HCEC 1CT (cell line): ENCODE data around the gene HOXB8.

Source experiments
- DNase-seq: peaks from one replicate; pipeline ENCODE4 v3.0.0-alpha.2; 2017

The HOXB8 gene

DNA sequence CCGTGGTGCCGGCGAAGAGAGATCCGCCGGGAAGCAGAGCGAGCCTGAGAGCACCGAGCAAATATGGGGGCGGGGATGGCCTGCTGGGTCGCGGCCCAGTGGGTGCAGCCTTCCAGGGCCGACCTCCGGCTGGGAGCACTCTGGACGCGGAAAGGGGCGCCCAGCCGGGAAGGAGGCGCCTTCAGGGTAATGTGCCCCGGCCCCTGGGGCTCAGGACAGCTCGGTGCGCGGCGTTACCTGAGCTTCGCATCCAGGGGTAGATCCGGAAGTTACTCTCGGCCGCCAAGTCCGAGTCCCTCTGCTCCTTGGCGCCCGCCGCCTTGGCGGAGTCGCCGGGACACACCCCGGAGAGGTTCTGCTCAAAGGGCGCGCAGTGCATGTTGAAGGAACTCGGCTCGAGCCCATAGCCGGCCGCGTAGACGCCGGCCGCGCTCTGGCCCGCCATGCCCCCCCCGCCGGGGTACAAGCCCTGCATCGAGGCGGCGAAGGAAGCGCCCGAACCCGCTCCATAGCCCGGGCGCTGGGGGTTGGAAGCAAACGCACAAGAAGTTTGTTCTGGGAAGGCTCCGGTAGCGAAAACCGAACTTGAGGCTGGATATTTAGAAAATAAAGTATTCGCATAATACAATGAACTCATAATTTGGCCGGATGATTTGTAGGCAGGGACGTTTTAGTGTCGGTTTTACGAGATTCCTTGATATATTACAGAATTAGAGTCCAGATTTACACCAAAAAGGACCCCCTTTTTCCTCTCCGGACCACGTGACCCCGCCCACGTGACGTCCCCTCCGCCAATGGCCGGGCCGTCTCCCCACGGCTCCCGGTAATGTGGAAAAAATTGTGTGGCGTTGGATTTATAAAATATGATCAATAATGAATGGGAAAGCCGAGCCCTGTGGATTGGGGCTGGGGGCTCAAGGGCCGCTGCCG, 4.5 kb downstream of the HOXB8 start, which contains the start of gene HOXB7:
HOXB7 (minus strand) TSS at position 736 of the 930 bp plus-strand sequence; CDS start at position 637, 99 bp downstream.
- DNase-seq = peak; percentile 66

DNA sequence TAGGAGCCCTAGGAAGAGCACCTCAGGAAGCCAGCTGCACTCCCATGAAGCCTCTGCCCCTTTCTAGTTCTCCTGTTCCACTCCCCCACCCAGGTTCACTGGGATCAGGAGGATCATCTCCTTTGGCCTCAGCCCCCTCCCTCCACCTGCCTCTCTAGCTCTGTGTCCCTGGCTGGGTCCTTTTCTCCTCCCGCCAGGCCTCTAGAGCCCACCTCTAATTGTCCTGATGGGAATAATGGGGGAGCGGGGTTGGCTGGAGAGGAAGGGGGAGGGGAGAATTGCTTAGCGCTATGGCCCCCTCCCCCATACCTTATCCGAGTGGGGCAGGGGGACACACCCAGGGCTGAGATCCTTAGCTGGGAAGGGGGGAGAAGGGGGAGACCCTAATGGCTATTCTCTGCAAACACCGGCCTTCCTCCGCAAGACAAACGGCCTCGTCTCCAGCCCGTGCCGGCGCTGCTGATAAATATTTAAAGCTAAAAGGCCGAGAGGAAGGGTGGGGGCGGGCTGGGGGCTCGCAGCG, 5.3 kb downstream of the HOXB8 start:
- DNase-seq = no peak

DNA sequence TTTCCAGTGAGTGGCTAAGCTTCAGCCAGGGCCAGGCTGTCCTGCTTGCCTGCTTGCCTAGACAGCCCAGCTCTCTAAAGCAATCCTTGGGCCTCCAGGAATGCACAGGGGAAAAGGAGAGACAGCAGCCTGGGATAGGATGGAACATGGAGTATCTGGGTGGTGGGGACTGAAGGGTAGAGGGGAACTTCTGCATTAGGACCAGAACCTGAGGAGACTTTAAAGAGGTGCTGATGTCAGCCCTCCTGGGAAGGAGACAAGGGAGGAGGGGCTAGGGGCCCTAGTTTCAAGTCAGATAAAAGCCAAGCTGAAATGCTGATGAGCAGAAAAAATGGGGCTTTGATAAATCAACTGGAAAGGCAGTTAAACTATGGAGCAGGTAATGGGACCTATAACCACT, 6.1 kb downstream of the HOXB8 start:
- no peak for DNase-seq

DNA sequence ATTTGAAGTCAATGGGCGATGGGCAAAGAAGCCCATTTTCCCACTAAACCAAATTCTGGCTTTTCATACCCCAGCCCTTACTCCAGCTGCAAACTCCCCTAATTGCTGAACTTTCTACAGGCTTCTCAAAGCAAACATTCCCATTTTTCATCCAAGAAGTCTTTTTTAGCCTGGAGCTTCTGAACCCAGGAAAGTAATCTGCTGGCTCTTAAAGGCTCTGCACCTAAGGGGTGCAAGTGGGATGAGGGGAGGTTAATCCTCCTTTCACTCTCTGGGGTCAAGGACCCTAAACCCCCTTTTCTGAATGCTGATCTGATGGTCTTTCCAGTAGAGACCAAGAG, 6.6 kb downstream of the HOXB8 start:
- no peak for DNase-seq

DNA sequence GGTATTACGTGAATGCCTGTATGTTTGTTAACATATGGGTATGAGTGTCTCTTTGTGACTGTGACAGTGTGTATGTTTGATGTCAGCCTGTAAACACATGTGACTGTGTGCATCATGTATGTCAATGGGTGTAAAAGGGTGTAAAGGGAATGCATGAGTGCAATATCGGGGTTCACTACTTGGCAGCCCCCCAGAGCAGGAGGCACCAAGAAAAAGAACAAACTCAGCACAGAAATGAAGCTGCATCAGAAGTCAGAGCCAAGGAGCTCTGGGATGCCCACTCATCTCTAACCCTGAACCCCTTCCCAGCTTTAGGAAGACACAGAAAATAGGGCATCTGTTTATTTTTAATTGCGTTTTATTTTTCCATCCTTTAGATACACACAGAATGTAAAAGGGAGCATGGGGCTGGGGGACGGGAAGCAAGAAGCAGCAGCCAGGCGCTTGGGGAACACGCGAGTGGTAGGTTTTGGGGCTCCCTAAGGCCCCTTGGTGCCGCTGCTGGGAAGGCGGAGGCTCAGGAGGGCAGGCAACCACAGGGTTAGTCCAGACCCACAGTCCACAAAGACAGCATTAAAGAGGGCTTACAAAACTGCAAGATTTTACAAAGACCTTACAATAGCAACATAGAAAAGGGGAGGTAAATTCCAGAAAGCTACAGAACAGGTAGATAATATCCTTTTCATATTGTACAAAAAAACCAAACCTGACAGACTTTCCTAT, 8.0 kb downstream of the HOXB8 start:
- no peak for DNase-seq

DNA sequence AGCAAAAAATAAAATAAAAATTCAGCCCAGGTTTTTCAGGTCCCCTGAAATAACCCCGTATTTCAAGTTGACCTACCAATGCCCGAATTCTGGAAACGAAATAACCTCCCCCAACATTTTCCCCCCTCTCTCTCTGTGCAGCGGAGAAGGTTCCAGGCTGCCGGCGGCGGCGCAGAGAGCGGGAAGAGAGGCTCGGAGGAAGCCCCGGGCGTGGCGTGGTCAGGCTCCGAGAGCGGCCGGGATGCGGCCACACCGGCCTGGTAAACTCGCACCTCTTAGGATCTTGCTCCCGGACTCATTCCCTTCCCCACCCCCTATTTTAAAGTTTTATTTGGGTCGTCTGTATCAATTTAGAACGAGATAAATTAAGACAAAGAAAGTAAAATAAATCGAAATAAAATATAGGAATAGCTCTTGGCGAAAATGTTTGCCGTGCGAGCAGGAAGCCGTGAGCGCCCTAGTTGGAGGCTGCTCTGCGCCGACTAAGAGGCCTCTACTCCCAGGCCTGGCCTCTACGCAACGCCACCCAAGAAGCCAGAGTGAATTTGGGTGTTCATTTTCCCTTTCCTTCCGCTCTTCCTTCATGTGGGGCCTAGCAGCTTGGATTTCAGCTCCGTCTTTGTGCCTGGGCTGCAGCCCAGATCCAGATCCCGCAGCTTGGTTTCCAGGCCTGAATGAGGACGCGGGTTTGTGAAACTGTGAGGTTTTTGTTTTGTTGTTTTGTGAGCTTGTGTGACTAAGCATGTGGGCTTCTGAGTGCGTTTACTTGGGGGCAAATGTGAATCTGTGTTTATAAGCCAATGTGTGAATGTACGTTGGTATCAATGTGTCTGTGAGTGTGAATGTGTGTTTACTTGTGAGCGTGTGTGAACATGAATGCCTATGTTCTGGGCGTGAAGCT, 8.9 kb downstream of the HOXB8 start:
- no peak for DNase-seq

DNA sequence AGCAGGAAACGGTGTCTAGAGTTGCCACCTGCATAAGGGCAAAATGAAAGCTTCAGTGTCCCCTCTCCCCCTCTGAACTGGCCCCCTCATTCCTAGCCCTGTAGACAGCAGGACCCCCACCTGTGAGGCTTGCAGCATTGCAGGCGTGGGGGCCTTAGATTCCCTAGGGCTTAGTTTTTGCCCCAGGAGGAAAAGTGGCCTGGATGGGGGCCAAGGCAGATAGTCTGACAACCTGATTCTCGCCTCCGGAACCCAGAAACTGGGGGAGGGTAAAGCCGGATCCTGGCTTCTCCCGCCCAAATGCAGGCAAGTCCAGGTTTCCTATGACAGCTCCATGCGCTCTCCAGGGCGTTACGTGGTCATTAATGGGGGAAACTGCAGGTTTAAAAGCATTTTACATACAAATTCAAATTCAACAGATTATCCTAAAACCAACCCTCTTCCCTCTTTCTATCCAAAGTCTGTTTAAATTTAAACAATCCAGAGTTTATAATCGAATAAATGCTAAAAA, 9.6 kb downstream of the HOXB8 start:
- no peak for DNase-seq

DNA sequence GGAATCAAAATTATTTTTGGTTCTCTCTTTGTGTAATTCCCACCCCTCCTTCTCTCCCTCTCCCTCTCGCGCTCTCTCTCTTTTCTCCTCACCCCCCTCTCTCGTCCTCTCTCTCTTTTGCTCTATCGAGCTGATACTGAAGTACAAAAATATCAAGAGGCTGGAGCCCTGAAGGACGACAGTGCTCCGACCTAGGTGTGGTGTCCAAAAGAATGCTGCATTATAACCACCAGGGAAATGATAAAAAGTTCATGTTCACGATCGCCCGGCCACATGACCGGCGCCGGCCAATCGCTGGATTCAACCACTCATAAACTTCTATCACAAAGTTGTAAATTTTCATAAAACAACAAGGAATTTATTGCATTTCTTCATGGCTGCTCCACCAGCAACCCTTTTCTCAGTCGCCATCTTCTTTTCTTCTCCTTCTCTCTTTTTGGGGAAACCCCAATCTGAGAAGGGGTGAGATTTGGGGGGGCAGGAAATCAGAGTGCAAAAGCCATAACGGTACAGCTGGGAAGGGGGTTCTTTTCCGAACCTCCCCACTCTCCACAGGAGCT, 10.2 kb downstream of the HOXB8 start, which contains the start of gene HOXB6:
HOXB6 (minus strand) TSS at position 217 of the 560 bp plus-strand sequence. CDS start 6,836 bp downstream, outside the sequence.
- DNase-seq = peak; percentile 47

DNA sequence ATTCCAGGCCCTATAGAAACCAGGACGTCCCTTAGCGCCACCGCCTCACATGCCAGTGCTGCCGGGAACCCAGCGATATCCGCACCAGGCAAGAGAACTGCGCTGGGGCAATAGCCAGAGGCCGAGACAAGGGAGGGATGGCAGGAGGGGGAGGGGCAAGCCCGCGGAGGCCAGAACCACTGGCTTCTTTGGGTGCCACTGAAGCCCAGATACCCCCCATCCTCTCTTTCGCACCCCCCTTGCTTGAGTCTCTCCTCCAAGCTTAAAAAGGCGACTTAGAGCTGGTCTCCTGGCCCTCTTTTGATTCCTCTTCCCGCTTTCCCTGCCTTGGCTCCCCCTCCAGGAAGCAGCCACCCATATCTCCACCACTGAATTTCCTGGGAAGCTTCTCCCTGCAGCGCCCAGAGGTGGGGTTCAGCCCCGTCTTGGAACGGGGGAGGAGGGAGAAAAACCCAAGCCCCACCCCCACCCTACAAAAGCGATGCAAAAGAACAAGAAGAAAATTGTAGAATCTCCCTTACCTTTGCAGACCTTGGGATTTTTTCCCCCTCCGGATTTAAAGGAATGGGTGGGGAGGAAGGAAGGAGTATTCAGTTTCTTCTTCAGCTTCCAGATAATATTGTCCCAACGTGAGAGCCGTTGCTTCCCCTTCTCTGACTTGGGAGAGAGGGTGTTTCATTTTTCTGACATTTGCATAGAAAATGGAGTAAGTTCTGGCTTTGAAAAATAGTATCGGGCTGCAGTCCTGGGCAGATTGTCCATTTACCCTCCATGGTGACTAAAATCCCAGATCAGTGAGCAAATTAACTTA, 10.9 kb downstream of the HOXB8 start:
- peak; percentile 58 for DNase-seq

DNA sequence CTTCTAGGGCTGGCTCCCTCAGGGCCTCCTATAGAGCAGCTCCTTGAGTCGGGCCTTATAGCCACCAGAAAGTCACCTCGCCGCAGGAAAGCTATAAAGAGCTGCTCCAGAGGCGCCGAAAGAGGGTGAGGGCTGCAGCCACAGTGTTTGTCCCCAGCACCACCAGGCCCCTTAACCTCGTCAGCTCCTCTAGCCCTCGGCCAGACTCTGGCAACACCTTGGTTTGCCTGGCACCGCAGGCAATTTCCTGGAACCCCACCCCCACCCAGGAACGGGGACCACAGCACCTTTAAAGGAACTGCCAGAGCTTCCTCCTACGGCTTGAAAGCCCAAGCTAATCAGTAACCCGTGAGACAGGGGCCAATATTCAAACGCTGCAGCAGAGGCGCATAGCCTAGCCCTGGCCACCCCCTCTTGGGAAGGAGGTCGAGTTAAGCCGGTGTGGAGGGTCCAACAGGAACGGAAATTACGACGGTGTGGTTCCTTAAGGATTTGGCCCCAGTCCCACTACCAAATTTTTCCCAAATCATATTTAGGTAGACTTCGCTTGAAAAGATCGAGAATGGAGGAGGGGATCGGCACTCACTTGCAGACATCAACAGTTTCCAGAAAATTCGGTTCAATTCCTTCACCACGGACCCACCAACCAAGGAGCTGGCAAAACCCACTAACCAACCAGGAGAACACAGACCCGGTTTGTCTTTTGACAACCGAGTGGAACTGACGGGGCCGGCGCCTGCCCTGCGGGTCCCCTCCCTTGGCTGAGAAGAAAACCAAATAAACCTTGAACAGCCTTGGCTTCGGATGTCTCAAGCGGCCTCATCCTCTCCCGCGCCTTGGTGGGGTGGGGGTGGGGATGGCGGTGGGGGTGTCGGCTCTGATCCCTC, 13.3 kb downstream of the HOXB8 start:
- no peak for DNase-seq

DNA sequence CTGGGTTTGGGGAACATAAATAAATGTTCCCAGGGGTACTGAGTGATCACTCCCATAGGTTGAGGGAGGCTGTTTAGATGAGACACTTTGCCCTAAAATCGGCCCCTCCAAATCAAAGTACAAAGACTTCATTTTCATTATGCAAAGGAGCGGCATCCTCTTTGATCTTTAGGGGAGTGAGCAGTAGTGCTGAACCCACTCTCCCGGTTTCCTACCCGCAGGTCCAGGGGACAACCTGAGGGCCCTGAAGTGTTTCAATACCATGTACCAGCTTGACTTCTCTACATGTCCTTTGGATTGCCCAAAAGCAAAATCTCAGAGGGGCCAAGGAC, 13.9 kb downstream of the HOXB8 start:
- no peak for DNase-seq

DNA sequence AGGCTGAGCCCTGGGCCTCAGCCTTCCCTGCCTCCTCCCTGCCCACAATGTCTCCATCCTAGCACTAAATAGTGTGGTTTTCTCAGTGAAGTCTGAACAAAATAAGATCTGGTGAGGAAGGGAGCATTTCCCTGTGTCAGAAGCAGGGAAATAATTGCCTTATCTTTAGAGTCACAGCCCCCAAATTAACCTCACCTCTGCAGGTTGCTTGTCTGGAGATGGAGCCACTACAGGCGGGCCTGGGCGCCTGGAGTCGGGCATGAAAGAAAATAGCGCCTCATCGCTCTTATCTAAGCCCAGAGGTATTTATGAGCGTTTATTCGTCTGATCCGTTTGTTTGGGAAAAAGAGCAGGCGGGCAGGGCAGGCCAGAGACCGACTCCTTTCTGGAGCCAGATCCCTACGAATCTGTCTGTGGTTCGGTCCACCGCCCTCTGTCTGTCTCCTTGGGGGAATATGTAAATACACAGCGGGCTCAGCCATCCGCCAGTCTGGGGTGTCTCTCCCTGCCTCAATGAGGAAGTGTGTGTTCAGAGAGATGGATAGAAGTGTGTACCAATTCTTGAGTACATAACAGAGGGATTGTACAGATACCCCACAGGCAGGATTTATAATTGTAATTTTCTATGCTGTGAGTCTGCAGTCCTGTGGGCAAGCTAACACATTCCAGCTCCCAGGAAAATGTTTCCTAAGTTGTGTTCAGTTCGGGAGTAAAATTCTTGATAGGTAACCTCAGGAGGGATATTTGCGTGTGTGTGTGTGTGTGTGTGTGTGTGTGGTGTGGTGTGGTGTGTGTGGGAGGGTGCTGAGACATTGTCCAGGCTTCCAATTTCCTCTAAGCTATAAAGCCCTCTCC, 14.6 kb downstream of the HOXB8 start:
- no peak for DNase-seq

DNA sequence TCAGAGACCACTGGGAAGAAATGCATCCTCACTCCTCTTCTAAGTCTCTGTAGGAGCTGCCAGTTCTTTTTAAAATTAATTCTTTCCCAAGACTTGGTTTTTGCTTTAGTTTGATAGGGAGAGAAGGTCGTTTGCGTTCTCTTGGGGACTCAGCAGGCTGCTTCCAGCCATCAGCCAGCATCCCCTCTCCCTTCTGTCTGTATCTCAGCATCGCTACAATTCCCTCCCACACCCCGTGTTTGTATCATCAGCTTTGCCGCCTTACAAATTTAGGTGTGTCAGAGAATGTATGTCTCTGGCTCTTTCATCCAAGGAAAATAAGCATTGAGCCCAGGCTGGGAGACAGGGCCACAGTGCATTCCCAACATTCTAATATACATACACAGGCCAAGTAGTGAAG, 15.7 kb downstream of the HOXB8 start:
- DNase-seq = no peak

DNA sequence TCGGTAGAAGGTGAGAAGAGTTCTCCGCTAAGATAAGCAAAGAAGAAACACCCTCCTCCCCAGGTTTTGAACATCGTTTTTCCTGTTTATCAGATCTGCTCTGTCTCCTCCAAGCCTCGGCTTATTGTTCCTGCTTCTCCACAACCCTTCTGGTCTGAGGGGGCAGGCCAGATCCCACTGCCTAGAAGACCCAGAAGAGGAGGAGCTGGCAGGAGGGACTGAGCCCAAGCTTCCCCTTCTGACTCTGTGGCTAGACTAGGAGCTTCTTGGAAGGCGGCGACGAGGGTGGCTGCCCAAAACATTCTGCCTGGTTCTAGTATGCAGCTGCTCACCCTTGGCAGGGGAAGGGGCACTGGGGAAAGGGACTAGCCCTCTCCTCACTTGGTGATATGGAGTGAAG, 16.4 kb downstream of the HOXB8 start:
- no peak for DNase-seq

DNA sequence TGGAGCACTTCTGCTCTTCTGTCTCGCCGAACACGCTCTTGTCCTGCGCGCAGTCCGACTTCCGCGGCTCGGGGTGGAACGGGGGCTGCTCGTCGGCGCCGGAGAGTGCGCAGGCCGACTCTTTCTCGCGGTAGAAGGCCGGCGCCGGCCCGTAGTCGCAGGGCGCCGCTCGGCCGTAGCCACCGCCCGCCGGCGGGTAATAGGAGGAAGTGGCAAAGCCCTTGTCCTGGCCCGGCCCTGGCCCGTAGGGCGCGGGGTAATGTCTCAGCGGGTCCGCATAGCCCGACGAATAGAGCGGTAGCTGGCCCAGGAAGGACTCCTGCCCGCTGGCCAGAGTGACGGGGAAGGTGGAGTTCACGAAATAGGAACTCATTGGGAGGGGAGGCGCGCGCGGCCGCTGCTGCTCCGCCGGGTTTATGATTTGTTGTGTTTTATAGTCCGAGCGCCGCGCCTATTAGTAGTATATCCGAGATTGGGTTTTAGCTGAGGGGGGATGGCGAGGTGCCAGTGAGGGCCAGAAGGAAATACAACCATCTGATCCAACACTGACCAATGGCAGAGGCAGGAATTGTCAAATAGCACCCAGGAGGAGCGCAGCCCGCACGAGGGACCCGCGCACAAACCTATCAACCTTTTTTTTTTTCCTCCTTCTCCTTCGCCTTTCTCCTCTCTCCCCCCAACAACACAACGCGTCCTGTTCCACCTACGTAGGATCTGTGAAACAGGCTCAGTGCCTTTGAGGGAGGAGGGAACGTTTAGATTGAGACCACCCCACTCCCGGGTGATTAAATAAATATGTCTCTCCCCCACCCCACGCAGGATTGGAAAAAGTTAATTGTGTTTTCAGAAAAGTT, 17.1 kb downstream of the HOXB8 start:
- peak; percentile 76 for DNase-seq

DNA sequence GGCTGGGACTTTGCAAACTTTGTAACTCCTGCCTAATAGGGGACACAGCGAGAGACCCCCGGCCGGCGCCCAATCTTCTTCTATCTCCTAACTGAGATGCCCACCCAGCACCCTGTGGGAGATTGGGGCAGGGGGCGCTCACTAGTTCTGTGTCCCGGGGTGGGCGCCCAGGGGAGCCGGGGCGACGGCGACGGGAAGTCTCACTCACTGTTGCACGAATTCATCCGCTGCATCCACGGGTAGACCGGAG, 17.6 kb downstream of the HOXB8 start:
- DNase-seq = no peak

DNA sequence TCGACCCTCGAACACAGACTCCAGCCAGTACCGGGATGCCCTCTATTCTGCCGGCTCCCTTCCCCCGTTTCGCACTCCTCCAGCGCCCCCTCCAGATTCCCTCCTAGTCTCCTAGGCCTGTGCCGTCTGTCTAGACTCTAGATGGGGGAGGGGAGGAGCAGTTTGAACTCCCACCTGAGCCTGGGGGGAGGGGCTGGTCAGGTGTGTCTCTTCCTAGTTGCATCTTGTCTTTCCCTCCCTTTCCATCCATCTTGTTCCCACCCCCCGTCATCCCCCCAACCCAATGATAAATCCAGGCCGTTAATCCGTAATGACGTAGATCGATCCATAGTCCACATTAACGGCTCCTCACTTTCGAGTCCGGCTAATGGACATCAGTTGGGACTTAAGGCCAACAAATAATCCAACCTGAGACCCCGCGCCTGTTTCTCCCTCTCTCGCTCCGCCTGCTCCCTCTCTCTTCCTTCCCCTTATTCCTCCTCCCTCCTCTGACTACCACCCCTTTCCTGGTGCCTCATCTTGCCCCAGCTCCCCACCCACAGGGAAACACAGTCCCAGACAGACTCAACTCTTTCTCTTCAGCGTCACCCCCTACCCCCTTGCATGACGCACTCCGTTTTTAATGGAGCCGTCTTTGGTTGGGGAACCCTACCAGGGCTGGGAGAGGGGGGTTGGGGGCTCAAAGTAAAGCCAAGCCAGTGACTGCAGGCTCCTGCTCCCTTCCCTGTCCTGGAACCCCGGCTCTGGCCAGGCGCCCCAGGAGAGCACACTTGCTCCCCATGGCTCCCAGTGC, 18.2 kb downstream of the HOXB8 start:
- DNase-seq = peak; percentile 41
